NOMO-1 (cell line): ENCODE measurements around the gene FHOD3.

Experiments
- DNase-seq, 2 experiments: peaks; one replicate each; lab custom pipeline; 2025; ENCODE audit not compliant: unreplicated experiment in 2 of 2; lab: John Stamatoyannopoulos, UW

FHOD3 gene

DNA sequence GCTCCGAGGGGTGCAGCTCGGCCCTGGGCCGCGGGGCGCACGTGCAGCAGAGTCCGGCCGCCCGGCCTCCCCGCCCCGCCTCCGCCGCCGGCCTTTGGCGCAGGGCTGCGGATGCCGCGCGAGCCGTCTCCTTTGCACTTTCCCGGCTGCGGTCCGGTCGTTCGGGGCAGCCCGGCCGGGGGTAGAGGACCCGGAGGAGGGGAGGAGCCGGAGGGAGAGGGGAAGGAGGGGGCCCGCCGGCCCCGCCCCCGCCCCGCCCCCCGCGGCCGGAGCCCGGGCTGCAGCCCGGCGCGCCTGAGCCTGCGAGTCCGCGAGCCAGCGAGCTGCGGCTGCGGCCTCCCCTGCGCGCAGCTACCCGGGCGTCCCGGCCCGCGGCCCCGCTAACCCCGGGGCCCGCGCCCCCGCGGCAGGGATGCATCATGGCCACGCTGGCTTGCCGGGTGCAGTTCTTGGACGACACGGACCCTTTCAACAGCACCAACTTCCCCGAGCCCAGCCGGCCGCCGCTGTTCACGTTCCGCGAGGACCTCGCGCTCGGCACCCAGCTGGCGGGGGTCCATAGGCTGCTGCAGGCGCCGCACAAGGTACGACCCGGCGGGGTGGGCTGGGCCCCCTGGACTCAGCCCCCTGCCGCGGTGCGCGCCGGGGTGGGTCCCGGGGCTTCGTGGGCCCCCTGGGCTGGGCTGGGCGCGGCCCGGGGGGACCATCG is at the start of gene FHOD3:
Gene FHOD3 (plus strand): TSS at position 297 of the 709 bp plus-strand sequence. CDS start 123 bp downstream, at position 420.
- no peak for DNase-seq

DNA sequence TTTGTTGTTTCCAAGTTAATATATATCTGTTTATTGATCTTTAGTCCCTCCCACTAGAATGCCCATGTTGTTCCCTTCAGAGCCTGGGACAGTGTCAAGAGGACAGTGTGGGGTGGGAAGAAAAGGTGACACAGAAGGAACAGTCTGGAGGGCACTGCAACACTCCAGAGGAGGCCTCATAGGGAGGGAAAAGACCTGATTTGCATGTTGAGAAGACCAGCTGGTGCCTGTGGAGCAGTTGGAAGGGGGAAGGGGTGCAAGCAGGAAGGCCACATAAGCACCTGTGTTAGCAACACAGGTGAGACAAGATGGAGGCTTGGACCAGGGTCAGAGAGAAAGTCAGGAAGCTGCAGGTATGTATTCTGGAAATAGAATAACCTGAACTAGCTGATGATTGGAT is 48.1 kb upstream of the FHOD3 start:
- no peak for DNase-seq

DNA sequence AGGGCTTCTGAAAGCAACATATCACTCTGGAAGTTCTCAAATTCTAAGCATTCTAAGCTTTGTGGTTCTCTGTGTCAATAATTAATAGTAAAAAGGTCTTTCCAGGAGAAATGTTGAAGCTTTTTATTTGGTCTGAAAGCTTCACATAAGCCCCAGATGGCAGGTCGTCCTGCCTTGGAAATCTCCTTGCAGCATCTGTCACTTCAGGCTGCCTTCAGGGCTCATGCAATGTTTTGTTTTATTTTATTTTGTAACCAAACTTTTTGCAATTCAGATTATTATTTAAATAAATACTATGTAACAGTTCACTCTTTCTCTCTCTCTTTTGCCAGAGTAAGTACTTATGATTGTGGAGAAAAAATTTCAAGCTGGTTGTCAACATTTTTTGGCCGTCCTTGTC is 46.7 kb upstream of the FHOD3 start:
- DNase-seq, result no peak

DNA sequence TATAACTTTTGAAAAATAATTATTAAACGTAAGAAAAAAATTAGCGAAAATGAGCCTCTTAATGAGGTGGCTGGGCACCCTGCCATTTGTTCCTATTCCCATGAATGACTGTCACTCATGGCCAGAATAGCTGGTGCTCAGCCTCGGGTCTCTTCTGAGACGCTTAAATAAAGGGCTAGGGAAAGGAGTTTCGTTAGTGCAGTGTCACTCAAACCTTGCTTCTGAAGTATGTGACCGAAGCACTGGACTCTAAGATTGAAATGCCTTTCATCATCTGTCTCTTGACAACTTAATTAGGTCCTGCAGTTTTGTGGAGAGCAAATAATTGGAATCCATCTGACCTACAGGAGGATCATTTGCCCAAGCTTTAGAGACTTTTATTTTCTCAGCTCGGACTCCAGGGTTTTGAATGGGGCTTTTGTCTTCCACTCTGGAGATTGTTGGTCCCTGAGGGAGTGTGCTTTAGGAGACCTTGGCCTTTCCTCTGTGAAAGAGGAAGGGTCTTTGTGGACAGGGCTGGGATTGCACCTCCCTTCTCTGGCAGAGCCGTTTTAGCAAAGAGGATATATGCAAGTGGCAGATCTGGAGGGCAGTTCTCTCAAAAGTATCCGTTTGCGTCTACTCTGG is 42.3 kb upstream of the FHOD3 start:
- DNase-seq, result no peak

DNA sequence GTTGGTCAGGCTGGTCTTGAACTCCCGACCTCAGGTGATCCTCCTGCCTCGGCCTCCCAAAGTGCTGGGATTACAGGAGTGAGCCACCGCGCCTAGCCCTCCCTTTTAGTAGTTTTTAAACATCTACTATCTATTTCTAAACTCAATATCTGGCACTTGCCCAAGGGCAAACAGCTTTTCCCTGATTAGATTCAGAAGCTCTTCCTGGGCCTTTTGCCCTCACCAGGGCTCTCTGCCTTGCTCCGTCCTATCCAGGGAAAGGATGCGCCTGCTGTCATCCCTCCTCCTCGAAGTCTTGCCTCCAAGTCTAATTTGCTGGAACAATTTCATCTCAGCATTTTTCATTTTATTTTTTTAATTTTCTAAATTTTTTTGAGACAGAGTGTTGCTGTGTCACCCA is 41.4 kb upstream of the FHOD3 start:
- no peak for DNase-seq

DNA sequence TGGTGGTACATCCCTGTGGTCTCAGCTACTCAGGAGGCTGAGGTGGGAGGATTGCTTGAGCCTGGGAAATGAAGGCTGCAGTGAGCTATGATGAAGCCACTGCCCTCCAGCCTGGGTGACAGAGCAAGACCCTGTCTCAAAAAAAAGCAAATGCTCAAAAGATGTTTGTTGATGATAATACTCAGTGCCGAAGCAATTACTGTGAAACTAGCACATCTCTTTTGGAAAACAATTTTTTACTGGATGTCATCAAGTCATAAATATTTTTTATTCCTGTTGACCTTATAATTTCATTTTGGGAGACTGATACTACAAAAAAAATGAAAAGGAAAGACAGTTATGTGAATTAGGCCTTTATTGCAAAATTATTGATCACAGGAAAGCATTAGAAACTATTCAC is 34.5 kb upstream of the FHOD3 start:
- no peak for DNase-seq

DNA sequence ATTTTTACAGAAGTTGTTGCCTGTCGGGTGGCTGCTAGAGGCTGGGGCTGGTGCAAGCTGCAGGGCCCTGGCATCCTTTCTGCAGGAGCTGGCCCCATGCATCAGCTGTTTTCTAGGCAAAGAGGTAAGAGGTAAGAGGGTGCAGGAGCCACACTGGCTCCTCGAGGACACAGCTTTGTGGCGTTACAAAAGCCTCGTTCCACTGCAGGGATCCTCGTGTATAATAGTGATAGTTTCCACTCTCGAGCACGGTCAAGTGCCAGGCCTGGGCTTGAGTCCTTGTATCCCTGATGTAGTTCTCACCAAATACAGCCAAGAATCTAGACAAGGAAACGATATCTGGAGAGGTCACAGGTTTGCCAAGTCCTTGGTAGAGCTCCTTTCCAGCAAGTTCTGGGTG is 33.2 kb upstream of the FHOD3 start:
- DNase-seq, result no peak

DNA sequence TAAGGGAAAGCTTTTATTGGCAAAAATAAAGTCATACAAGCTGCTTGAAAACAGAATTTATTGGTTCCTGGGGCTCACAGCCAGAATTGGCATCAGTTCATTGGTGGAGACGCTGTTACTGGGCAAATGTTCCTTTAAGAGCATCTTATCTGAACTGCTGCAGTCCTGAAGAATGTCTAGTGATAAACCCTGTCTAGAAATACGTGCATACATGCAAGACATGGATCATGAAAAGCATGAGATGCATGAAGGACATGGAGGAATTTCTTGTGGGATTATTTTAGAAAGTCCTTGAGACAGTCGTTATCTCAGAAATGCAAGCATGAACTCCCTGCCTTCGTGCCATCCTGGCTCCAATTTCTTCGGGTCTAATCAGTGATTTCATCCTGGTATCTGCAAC is 32.5 kb upstream of the FHOD3 start:
- no peak for DNase-seq

DNA sequence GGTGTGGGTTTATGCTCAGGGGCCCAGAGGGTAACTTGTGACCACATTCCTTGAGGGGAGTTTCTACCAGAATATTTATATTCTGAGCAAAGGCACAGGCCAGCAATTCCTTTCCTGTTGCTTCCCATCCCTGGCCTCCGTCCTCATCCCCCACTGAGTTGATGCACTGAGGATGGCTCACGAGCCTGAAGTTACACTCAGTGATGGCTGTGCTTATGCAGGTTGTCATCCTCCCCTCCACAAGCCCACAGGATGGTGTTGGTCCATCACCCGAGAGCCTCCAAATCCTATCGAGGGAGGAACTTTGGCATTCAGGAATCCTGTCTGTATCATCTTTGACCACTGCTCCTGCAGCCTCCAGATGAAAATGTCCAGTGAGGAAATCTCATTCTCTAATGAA is 28.4 kb upstream of the FHOD3 start:
- no peak for DNase-seq

DNA sequence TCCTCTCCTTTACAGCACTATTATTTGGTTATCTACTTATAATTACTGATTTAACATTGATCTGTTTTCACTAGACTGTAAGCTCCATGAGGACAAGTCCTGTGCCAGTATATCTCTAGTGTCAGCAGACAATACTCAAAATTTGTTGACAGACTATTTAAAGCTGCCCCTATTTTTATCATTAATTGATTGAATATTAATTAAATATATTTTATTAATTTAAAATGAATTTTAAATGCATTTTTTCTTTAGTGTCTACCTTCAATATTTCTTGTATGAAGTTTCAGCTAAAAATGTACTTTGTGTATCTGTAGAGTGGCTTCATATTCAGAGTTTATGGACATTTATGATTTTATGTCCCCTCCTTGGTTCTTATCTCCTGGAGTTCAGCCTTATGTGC is 26.4 kb upstream of the FHOD3 start:
- no peak for DNase-seq

DNA sequence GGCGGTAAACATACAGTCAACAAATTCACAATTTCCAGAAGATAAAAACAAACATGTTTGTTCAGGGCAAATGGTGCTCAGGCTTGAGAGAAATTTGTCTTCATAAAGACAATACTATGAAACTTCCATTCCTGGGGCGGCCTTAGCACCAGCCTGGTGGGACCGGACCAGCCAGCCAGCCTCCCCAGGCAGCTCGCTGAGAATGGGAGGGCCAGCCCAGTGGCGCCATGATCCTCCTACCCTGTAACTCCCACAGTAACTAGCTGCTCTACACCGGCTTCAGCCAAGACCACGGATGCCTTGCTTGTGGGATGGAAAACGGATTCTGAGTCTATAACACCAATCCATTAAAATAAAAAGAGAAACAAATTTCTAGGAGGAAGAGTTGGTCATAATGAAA is 24.2 kb upstream of the FHOD3 start:
- no peak for DNase-seq

DNA sequence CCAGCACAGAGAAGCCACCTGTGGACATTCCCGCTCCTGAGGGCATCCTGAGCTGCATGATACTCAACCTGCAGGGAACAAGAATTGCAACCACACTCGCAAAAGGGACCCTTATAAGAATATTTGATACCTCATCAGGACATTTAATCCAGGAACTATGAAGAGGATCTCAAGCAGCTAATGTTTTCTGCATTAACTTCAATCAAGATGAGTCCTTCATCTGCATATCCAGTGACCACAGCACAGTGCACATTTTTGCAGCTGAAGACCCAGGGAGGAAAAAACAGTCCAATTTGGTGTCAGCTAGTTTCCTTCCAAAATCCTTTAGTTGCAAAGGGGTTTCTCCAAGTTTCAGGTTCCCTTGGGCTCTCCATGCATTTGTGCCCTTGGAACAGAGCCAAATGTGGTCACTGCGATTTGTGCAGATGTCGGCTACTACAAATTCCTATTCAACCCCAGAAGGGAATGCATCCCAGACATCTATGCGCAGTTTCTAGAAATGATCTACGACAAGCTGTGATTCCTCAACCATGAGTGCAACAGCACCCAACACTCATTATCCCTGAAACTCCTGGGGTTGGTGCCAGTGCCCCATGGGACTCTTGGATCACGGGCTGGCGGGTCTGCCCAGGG is 23.3 kb upstream of the FHOD3 start:
- DNase-seq, result no peak

DNA sequence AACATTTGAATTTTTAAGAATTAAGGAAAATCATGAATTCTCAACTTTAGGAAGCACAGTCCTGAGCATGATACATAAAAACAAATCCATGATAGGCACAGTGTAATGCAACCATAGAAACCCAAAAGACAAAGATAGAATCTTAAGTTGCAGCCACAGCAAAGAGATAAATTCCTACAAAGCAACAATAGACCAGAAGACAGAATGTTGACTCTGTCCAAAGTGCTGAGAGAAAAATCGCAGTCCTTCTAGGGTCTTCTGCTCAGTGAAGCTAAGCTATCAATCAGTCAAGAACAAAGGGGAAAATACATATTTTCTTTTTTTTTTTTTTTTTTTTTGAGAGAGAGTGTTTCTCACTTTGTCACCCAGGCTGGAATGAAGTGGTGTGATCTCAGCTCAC is 22.0 kb upstream of the FHOD3 start:
- no peak for DNase-seq

DNA sequence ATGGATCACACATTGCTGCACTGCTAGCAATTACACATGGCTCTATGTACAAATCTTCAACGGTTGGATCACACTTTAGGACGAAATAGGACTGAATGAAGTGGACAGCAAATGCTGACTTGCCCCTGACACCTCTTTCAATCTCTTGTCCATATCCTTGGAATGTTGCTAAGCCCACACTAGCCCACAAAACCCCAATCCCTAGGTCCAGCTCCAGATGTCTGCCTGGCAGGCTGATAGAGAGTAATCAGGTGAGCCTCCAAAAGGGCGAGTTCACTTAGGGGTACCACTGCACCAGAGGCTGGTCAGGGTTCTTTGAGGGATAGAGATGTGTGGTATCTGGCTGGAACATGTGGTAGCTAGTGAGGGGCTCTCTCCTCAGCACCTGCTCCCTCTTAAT is 18.5 kb upstream of the FHOD3 start:
- DNase-seq, result no peak

DNA sequence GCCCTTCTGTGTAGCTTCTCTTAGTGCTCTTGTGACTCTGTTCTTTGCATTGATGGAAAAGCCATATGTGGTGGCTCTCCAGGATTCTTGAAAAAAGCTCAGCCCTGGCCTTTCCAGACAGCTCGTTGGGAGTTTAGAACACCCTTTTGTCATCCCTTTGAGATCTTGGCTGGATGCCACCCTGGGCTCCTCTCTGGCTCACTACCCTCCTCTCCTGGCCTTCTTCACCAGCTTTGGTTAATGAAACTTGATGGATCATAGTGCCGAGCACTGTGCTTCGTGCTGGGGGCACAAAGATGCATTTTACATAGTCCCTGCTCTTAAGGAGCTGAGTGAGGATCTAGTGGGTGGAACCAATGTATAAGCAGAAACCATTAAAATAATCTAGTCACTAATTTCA is 15.6 kb upstream of the FHOD3 start:
- DNase-seq, result no peak

DNA sequence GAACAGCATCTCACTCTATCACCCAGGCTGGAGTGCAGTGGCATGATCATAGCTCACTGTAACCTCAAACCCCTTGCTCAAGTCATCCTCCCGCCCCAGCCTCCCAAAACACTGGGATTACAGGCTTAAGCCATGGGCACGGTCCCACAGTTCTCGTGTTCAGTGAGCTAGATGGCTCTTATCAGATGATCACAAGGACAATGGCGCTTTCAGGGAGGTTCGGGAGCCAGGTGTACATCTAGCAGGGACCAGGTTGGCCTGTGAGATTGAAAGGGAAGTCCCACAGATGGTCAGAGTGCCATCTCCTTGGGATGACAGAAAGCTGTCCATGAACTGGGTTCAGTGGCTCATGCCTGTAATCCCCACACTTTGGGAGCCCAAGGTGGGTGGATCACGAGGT is 14.1 kb upstream of the FHOD3 start:
- DNase-seq, result no peak

DNA sequence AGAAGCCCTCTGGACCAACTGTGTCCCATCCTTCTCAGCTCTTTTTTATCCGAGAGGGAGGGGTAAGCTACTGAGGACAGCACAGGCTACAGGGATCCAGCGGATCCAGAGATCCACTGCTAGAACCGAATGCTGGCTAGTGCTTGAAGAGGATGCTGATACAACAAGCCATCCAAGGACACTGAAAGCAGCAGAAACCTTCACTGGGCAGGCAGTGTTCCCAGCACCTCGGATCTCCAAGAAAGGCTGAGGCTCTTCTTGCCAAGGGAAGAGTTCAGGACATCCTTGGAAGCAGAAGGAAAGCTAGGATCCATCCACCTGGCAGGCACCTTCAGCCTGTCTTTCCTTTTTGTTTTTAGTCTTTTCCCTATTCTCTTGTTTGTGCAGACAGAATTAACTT is 13.2 kb upstream of the FHOD3 start:
- DNase-seq, result no peak

DNA sequence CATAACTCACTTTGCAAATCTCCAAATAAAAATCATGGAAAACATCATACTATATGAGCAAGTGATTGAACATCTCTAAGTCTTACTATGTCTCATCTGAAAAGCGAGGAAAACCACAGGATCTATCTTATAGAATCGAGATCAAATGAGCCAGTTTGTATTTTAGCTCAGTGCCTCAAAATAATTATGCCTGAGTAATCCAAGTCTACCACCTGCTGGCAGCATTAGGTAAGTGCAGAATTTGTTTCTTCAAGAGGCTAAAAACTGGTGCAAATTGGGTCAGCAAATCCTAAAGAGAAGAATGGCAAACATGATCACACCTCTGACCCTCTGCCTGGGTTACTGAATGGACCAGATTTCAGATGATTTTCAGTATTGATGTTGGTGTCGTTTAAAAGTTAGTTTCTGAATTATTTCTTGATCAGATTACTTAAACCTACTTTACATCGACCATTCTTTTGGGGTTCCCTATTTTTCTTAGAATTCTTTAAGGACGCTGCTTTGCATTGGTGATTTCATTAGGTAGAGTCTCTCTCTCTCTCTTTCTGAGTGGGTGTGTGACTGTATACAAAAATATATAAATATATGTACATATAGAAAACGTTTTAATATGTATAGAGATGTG is 12.7 kb upstream of the FHOD3 start:
- DNase-seq, result peak; percentile 29 to 70

DNA sequence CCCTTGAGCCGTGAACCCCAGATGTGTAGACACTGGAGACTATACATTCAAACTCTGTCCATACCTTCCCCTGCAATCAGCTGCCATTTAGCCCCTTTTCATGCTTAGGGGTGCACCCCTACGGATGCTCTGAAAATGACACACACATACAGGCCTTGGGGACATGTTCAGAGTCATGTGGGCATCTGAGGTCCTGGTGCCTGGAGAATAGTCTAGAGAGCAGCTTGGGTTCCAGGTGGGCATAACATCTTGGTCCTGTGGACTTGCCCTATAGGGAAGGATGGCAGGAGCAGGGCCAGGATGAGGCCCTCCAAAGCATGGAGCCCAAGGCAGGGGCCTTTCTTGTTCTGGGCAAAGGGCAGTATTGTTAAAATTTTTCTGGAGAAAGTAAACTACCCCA is 9.9 kb upstream of the FHOD3 start:
- no peak for DNase-seq

DNA sequence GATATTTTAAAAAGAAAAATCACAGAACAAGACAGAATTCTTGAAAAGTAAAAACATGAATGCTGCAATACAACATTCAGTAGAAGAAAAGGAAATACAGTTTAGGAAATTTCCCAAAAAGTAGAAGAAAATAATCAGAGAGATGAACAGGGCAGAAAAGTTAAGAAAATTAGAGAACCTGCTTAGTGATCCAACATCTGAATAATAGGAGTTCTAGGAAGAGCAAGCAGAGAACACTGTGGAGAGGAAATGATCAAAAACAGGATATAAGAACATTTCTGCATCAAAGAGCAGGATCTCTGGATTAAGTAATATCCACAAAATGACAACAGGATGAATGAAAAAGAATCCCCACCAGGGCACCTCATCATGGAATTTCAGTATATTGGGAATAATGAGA is 8.8 kb upstream of the FHOD3 start:
- DNase-seq, result no peak

DNA sequence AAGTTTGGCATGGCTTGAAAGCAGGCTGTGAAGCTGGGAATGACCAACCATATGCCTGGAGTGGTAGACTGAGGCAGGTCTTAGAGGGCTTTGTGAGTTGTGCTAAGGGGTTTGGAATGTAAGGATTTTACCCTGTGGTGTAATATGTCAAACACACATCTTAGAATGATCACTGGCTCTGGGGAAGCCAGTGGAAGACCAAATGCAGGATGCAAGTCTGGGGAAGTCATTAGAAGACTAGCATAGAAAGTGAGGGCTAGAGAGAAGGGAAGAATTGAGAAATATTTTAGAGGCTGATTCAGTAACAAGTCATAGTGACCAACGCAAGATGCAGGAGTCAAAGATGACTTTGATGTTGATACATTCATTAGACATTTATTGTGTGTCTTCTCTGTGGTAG is 3.5 kb upstream of the FHOD3 start:
- no peak for DNase-seq

DNA sequence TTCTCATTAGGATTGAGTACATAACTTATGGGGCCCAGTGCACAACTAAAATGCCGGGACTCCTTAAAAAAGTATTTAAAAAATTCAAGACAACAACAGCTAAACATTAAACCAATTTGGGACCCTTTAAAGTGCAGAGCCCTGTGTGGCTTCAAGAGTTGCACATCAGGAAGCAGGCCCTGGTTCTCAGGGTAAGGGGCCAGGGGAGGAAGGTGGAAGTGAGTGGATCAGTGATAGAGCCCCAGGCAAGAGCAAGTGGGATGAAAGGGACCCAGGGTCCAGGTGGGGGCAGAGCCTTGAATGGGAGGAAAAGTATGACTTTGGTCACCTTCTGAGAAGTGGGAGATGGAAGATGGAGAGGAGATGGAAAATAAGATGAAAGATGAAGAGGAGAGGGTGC is 2.3 kb upstream of the FHOD3 start:
- no peak for DNase-seq
